HEK293 (cell line): ENCODE measurements around the gene ZIC5.

Experiments used
- CTCF ChIA-PET: fragments of 350-600 bp; formaldehyde crosslinking; extraction: SDS; loops from one replicate; lab custom pipeline; 2021; ENCODE audit warnings: antibody characterized with exemption; lab: Yijun Ruan, JAX
- POLR2A ChIA-PET: fragments of 300-600 bp; formaldehyde crosslinking; extraction: SDS; loops from one replicate; lab custom pipeline; 2020; ENCODE audit warnings: antibody characterized with exemption, inconsistent platforms; lab: Yijun Ruan, JAX
- H3K27ac ChIP-seq: fragments of 200-500 bp; sonication (Bioruptor generic); 2 replicates; pipeline ENCODE4 v1.5.1; 2014; ENCODE audit warnings: low read depth, low read length, control low read depth, inconsistent platforms; ENCODE audit errors: extremely low read depth
- H3K36me3 ChIP-seq, 2 experiments: fragments of 200-500 bp in 1 of 2; sonication (Bioruptor generic) in 1 of 2; 1 replicate in 1 of 2; 2 replicates in 1 of 2; pipeline ENCODE4 v1.5.1; 2014 to 2017; ENCODE audit warnings: inconsistent platforms in 2 of 2, low read length in 2 of 2; ENCODE audit not compliant: control insufficient read depth in 2 of 2, insufficient read depth in 1 of 2
- H3K4me1 ChIP-seq: fragments of 200-500 bp; sonication (Bioruptor generic); 2 replicates; pipeline ENCODE4 v1.5.1; 2014; ENCODE audit warnings: mild to moderate bottlenecking, low read length, inconsistent platforms; ENCODE audit not compliant: control insufficient read depth, insufficient read depth
- H3K4me3 ChIP-seq: 2 replicates; pipeline ENCODE4 v1.5.1; 2011; ENCODE audit warnings: low read depth, mild to moderate bottlenecking, control low read depth, low read length, moderate library complexity
- H3K9me3 ChIP-seq: fragments of 200-500 bp; sonication (Bioruptor generic); 2 replicates; pipeline ENCODE4 v1.5.1; 2014; ENCODE audit warnings: low read depth, low read length, inconsistent platforms; ENCODE audit not compliant: control insufficient read depth, insufficient read depth
- BCL11A ChIP-seq: fragments of 450-650 bp; formaldehyde crosslinking; IDR thresholded peaks from 2 replicates; pipeline ENCODE4 v1.5.1; 2016; ENCODE audit warnings: low read depth, missing biosample characterization, missing genetic modification characterization
- GFI1B ChIP-seq: fragments of 450-650 bp; formaldehyde crosslinking; IDR thresholded peaks from 2 replicates; pipeline ENCODE4 v1.5.1; 2016; ENCODE audit warnings: missing biosample characterization, missing genetic modification characterization
- GLI2 ChIP-seq: fragments of 450-650 bp; formaldehyde crosslinking; IDR thresholded peaks from 2 replicates; pipeline ENCODE4; 2017; ENCODE audit warnings: missing biosample characterization, missing genetic modification characterization, low read depth, borderline replicate concordance
- REST ChIP-seq: fragments of 450-650 bp; formaldehyde crosslinking; IDR thresholded peaks from 2 replicates; pipeline ENCODE4 v1.5.1; 2016; ENCODE audit warnings: missing biosample characterization, missing genetic modification characterization
- SP2 ChIP-seq: fragments of 450-650 bp; formaldehyde crosslinking; IDR thresholded peaks from 2 replicates; pipeline ENCODE4 v1.5.1; 2016; ENCODE audit warnings: missing biosample characterization, missing genetic modification characterization
- YY2 ChIP-seq: fragments of 450-650 bp; formaldehyde crosslinking; IDR thresholded peaks from 2 replicates; pipeline ENCODE4 v1.5.1; 2016; ENCODE audit warnings: missing biosample characterization, missing genetic modification characterization
- ZNF114 ChIP-seq: fragments of 450-650 bp; formaldehyde crosslinking; IDR thresholded peaks from 2 replicates; pipeline ENCODE4 v1.5.0; 2017; ENCODE audit warnings: missing biosample characterization, missing genetic modification characterization
- ZNF175 ChIP-seq: fragments of 450-650 bp; formaldehyde crosslinking; IDR thresholded peaks from 2 replicates; pipeline ENCODE4 v1.5.1; 2016; ENCODE audit warnings: missing biosample characterization, missing genetic modification characterization
- ZNF19 ChIP-seq: fragments of 450-650 bp; formaldehyde crosslinking; IDR thresholded peaks from 2 replicates; pipeline ENCODE4; 2016; ENCODE audit warnings: missing biosample characterization, missing genetic modification characterization, low read depth
- ZNF221 ChIP-seq: fragments of 450-650 bp; formaldehyde crosslinking; IDR thresholded peaks from 2 replicates; pipeline ENCODE4 v1.5.1; 2017; ENCODE audit warnings: missing biosample characterization, missing genetic modification characterization, borderline replicate concordance
- ZNF391 ChIP-seq: fragments of 450-650 bp; formaldehyde crosslinking; IDR thresholded peaks from 2 replicates; pipeline ENCODE4 v1.5.1; 2016; ENCODE audit warnings: low read depth, missing biosample characterization, missing genetic modification characterization, borderline replicate concordance
- ZNF549 ChIP-seq: fragments of 450-650 bp; IDR thresholded peaks from 2 replicates; pipeline ENCODE4 v1.5.1; 2018; ENCODE audit warnings: missing biosample characterization, missing genetic modification characterization, mild to moderate bottlenecking, inconsistent platforms, moderate library complexity
- ZNF701 ChIP-seq: fragments of 450-650 bp; formaldehyde crosslinking; IDR thresholded peaks from 2 replicates; pipeline ENCODE4 v1.5.1; 2016; ENCODE audit warnings: missing biosample characterization, missing genetic modification characterization
- ZNF704 ChIP-seq: fragments of 450-650 bp; formaldehyde crosslinking; IDR thresholded peaks from 2 replicates; pipeline ENCODE4 v1.5.1; 2016; ENCODE audit warnings: missing biosample characterization, missing genetic modification characterization
- ZNF76 ChIP-seq: fragments of 450-650 bp; formaldehyde crosslinking; IDR thresholded peaks from 2 replicates; pipeline ENCODE4; 2016; ENCODE audit warnings: low read depth, missing biosample characterization, missing genetic modification characterization, borderline replicate concordance
- ZSCAN16 ChIP-seq: fragments of 450-650 bp; formaldehyde crosslinking; IDR thresholded peaks from 2 replicates; pipeline ENCODE4 v1.5.1; 2016; ENCODE audit warnings: missing biosample characterization, missing genetic modification characterization
- TF ChIP-seq, protein P1 (sequence below): fragments of 450-650 bp; formaldehyde crosslinking; IDR thresholded peaks from 2 replicates; pipeline ENCODE4 v1.5.1; 2016; ENCODE audit warnings: missing biosample characterization, missing genetic modification characterization
- TF ChIP-seq, protein P2 (sequence below): fragments of 450-650 bp; formaldehyde crosslinking; IDR thresholded peaks from 2 replicates; pipeline ENCODE4 v1.5.1; 2016; ENCODE audit warnings: missing biosample characterization, missing genetic modification characterization
- TF ChIP-seq, protein P3 (sequence below): fragments of 450-650 bp; formaldehyde crosslinking; IDR thresholded peaks from 2 replicates; pipeline ENCODE4 v1.5.1; 2017; ENCODE audit warnings: missing biosample characterization, missing genetic modification characterization

The ZIC5 gene

GRCh38 chr13:99956473-99957349 is 14.9 kb downstream of the ZIC5 start:
- Histone ChIP-seq H3K4me3 (no peak overlapping the region), H3K4me1 (peaks cover 5% of the 10 kb centered on the region; the same call in 1 of the 2 replicates), H3K27ac (no peak overlapping the region), H3K9me3 (no peaks in the 10 kb centered on the region), H3K36me3 (no peaks in the 10 kb centered on the region)
- ChIA-PET CTCF (no interaction called here), POLR2A (no interaction called here)
- TF ChIP-seq ZNF19 (tag by site-specific recombination) (no peak), ZNF175 (tag by site-specific recombination) (no peak), ZNF391 (tag by site-specific recombination) (no peak), ZNF701 (tag by site-specific recombination) (no peak), BCL11A (tag by site-specific recombination) (no peak), YY2 (tag by site-specific recombination) (no peak), SP2 (no peak), ZNF704 (tag by site-specific recombination) (no peak), ZNF76 (tag by site-specific recombination) (no peak), ZNF221 (no peak), GFI1B (tag by site-specific recombination) (no peak), ZSCAN16 (no peak), ZNF114 (tag by site-specific recombination) (no peak), ZNF549 (tag by site-specific recombination) (no peak), REST (no peak), GLI2 (no peak)
- TF ChIP-seq, protein P1, sequence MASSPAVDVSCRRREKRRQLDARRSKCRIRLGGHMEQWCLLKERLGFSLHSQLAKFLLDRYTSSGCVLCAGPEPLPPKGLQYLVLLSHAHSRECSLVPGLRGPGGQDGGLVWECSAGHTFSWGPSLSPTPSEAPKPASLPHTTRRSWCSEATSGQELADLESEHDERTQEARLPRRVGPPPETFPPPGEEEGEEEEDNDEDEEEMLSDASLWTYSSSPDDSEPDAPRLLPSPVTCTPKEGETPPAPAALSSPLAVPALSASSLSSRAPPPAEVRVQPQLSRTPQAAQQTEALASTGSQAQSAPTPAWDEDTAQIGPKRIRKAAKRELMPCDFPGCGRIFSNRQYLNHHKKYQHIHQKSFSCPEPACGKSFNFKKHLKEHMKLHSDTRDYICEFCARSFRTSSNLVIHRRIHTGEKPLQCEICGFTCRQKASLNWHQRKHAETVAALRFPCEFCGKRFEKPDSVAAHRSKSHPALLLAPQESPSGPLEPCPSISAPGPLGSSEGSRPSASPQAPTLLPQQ (tag by site-specific recombination), result no peak
- TF ChIP-seq, protein P2, sequence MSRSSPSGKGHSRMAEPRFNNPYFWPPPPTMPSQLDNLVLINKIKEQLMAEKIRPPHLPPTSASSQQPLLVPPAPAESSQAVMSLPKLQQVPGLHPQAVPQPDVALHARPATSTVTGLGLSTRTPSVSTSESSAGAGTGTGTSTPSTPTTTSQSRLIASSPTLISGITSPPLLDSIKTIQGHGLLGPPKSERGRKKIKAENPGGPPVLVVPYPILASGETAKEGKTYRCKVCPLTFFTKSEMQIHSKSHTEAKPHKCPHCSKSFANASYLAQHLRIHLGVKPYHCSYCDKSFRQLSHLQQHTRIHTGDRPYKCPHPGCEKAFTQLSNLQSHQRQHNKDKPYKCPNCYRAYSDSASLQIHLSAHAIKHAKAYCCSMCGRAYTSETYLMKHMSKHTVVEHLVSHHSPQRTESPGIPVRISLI, result no peak
- TF ChIP-seq, protein P3, sequence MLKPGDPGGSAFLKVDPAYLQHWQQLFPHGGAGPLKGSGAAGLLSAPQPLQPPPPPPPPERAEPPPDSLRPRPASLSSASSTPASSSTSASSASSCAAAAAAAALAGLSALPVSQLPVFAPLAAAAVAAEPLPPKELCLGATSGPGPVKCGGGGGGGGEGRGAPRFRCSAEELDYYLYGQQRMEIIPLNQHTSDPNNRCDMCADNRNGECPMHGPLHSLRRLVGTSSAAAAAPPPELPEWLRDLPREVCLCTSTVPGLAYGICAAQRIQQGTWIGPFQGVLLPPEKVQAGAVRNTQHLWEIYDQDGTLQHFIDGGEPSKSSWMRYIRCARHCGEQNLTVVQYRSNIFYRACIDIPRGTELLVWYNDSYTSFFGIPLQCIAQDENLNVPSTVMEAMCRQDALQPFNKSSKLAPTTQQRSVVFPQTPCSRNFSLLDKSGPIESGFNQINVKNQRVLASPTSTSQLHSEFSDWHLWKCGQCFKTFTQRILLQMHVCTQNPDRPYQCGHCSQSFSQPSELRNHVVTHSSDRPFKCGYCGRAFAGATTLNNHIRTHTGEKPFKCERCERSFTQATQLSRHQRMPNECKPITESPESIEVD (tag by site-specific recombination), result no peak
